Epithelial cell of umbilical artery (primary cell): Measurements from ENCODE around the gene GBP5. TPM values are rescaled to one million over a fixed set of nuclear protein-coding genes. Genes with fewer than 3 reads are reported as not detected.

ENCODE experiments used
- total RNA-seq: library from RNA; depleted of rRNA; stranded (reverse); fragments of >200 nt; gene quantifications from 2 replicates; pipeline ENCODE4 v1.2.3, GENCODE V29; 2014

GBP5 gene
- total RNA-seq, result 0.15 and 0.32 TPM in 2 replicates

DNA sequence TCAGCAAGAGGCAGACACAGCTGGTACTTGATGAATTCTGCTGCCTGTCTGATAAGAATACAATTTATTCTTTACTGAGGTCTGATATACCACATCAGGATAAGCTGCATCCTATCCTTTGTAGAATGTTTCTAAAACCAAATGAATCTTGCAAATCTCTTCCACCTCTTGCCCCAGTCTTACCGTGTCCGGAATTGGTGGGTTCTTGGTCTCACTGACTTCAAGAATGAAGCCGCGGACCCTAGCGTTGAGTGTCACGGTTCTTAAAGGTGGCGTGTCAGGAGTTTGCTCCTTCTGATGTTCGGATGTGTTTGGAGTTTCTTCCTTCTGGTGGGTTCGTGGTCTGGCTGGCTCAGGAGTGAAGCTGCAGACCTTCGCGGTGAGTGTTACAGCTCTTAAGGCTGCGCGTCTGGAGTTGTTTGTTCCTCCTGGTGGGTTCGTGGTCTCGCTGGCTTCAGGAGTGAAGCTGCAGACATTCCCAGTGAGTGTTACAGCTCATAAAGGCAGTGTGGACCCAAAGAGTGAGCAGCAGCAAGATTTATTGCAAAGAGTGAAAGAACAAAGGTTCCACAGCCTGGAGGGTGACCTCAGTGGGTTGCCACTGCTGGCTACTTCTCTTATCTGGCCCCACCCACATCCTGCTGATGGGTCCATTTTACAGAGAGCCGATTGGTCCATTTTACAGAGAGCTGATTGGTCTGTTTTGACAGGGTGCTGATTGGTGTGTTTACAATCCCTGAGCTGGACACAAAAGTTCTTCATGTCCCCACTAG is at the start of gene GBP5:
GBP5 (minus strand) TSS at position 592 of the 773 bp plus-strand sequence. CDS start 3,305 bp downstream, outside the sequence.

Other genes with a start within 250 kb of the GBP5 start
- 7.9 and 8.4 TPM in 2 replicates for gene GBP3, start 250.0 kb downstream of the GBP5 start, total RNA-seq
- gene GBP1, start 207.7 kb downstream of the GBP5 start, total RNA-seq, result 19.2 and 69.3 TPM in 2 replicates
- 47.4 and 57.6 TPM in 2 replicates for gene GBP2, start 146.7 kb downstream of the GBP5 start, total RNA-seq
- not detected in 2 replicates for gene GBP7, start 96.9 kb downstream of the GBP5 start, total RNA-seq
- gene GBP4, start 73.9 kb downstream of the GBP5 start, total RNA-seq, result 3.6 and 13.2 TPM in 2 replicates
- gene GBP6, start 91.2 kb upstream of the GBP5 start, total RNA-seq, result not detected in 2 replicates